Measurements from ENCODE around the gene KRT74. TPM values are rescaled to one million over a fixed set of nuclear protein-coding genes. Genes with fewer than 3 reads are reported as not detected.

The KRT74 gene
- total and polyA plus RNA-seq, 2 of the 8 experiments (the other 6 are each of a cell fraction or from before 2014, with no cell fraction given): not detected

- TF ChIP-seq, protein P1, sequence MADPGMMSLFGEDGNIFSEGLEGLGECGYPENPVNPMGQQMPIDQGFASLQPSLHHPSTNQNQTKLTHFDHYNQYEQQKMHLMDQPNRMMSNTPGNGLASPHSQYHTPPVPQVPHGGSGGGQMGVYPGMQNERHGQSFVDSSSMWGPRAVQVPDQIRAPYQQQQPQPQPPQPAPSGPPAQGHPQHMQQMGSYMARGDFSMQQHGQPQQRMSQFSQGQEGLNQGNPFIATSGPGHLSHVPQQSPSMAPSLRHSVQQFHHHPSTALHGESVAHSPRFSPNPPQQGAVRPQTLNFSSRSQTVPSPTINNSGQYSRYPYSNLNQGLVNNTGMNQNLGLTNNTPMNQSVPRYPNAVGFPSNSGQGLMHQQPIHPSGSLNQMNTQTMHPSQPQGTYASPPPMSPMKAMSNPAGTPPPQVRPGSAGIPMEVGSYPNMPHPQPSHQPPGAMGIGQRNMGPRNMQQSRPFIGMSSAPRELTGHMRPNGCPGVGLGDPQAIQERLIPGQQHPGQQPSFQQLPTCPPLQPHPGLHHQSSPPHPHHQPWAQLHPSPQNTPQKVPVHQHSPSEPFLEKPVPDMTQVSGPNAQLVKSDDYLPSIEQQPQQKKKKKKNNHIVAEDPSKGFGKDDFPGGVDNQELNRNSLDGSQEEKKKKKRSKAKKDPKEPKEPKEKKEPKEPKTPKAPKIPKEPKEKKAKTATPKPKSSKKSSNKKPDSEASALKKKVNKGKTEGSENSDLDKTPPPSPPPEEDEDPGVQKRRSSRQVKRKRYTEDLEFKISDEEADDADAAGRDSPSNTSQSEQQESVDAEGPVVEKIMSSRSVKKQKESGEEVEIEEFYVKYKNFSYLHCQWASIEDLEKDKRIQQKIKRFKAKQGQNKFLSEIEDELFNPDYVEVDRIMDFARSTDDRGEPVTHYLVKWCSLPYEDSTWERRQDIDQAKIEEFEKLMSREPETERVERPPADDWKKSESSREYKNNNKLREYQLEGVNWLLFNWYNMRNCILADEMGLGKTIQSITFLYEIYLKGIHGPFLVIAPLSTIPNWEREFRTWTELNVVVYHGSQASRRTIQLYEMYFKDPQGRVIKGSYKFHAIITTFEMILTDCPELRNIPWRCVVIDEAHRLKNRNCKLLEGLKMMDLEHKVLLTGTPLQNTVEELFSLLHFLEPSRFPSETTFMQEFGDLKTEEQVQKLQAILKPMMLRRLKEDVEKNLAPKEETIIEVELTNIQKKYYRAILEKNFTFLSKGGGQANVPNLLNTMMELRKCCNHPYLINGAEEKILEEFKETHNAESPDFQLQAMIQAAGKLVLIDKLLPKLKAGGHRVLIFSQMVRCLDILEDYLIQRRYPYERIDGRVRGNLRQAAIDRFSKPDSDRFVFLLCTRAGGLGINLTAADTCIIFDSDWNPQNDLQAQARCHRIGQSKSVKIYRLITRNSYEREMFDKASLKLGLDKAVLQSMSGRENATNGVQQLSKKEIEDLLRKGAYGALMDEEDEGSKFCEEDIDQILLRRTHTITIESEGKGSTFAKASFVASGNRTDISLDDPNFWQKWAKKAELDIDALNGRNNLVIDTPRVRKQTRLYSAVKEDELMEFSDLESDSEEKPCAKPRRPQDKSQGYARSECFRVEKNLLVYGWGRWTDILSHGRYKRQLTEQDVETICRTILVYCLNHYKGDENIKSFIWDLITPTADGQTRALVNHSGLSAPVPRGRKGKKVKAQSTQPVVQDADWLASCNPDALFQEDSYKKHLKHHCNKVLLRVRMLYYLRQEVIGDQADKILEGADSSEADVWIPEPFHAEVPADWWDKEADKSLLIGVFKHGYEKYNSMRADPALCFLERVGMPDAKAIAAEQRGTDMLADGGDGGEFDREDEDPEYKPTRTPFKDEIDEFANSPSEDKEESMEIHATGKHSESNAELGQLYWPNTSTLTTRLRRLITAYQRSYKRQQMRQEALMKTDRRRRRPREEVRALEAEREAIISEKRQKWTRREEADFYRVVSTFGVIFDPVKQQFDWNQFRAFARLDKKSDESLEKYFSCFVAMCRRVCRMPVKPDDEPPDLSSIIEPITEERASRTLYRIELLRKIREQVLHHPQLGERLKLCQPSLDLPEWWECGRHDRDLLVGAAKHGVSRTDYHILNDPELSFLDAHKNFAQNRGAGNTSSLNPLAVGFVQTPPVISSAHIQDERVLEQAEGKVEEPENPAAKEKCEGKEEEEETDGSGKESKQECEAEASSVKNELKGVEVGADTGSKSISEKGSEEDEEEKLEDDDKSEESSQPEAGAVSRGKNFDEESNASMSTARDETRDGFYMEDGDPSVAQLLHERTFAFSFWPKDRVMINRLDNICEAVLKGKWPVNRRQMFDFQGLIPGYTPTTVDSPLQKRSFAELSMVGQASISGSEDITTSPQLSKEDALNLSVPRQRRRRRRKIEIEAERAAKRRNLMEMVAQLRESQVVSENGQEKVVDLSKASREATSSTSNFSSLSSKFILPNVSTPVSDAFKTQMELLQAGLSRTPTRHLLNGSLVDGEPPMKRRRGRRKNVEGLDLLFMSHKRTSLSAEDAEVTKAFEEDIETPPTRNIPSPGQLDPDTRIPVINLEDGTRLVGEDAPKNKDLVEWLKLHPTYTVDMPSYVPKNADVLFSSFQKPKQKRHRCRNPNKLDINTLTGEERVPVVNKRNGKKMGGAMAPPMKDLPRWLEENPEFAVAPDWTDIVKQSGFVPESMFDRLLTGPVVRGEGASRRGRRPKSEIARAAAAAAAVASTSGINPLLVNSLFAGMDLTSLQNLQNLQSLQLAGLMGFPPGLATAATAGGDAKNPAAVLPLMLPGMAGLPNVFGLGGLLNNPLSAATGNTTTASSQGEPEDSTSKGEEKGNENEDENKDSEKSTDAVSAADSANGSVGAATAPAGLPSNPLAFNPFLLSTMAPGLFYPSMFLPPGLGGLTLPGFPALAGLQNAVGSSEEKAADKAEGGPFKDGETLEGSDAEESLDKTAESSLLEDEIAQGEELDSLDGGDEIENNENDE (IDR thresholded peaks at IDR 0.05; ENCODE audit: insufficient replicate concordance, low read length): no peak
- TF ChIP-seq RNF2 (IDR thresholded peaks at IDR 0.05; ENCODE audit: borderline replicate concordance, low read depth, low read length, missing control alignments, poor library complexity, severe bottlenecking): no peak
These were observed 41.0 kb downstream of the KRT74 start (continued) for GRCh38 chr12:52532636-52533035.
